ENCODE data around the gene TSPAN9. TPM values are rescaled to one million over a fixed set of nuclear protein-coding genes. Genes with fewer than 3 reads are reported as not detected.

Gene TSPAN9
- total and polyA plus RNA-seq, 10 of the 15 experiments (the other 5 are each of a cell fraction or from before 2014, with no cell fraction given) = 0.03 to 1.0 (median 0.12) TPM; not detected in 5

GRCh38 chr12:3189282-3189681, 112.1 kb downstream of the TSPAN9 start (continued):
- TF ChIP-seq POU2F2 (IDR thresholded peaks at IDR 0.05; ENCODE audit: borderline replicate concordance, low read depth, low read length) = no peak
- no peak for TF ChIP-seq BCL11A (IDR thresholded peaks at IDR 0.05; ENCODE audit: low read depth, low read length)

GRCh38 chr12:3190101-3190500, 112.9 kb downstream of the TSPAN9 start:
- DNase-seq (ENCODE audit: low read depth, low spot score) (no peak), FAIRE-seq (no peak), ATAC-seq (no peak)
- Histone ChIP-seq H3K4me3 (no peak overlapping the region), H3K36me3 (ENCODE audit: control insufficient read depth in 2 of 2, insufficient read depth in 2 of 2, low read length in 1 of 2) (no peaks in the 10 kb centered on the region), H3K4me2 (ENCODE audit: control insufficient read depth, insufficient read depth) (no peak overlapping the region), H2AFZ (ENCODE audit: control insufficient read depth, low read depth, low read length) (no peak overlapping the region), H3K9ac (ENCODE audit: control insufficient read depth, insufficient read depth, low read length) (no peak overlapping the region), H3K27ac (ENCODE audit: control insufficient read depth, insufficient read depth) (no peak overlapping the region), H3K4me1 (ENCODE audit: control insufficient read depth, insufficient read depth, low read length) (peaks cover 5% of the 10 kb centered on the region), H3K27me3 (replicated peaks in 1 of 2; ENCODE audit: control insufficient read depth in 2 of 2, insufficient read depth in 2 of 2, low read length in 1 of 2) (peaks cover 0 to 5% of the 10 kb centered on the region in 2 experiments; a peak in 2 of 4 replicates), H3K9me3 (replicated peaks; ENCODE audit: control insufficient read depth, insufficient read depth, low read length) (no peaks in the 10 kb centered on the region), H4K20me1 (ENCODE audit: control insufficient read depth, insufficient read depth) (no peaks in the 10 kb centered on the region), H3K79me2 (ENCODE audit: control insufficient read depth, insufficient read depth, low read length) (no peaks in the 10 kb centered on the region)
- no TSS peak for BruUV-seq (replicated peaks)
- TF ChIP-seq SMAD5 (IDR thresholded peaks at IDR 0.05; ENCODE audit: low read depth) (no peak), TBL1XR1 (IDR thresholded peaks at IDR 0.05; ENCODE audit: low read depth, low read length) (no peak), MAX (IDR thresholded peaks at IDR 0.05; ENCODE audit: low read depth, low read length) (no peak), KLF5 (IDR thresholded peaks at IDR 0.05; ENCODE audit: partially characterized antibody) (no peak), IRF3 (IDR thresholded peaks at IDR 0.05) (no peak), ZBED1 (IDR thresholded peaks at IDR 0.05; ENCODE audit: borderline replicate concordance) (no peak), CHD1 (IDR thresholded peaks at IDR 0.05; ENCODE audit: low read depth, low read length) (no peak), RUNX3 (IDR thresholded peaks at IDR 0.05; ENCODE audit: low read length) (no peak)
- ChIA-PET RAD21 (ENCODE audit: unreplicated experiment) (no interaction called here), SMC1A (ENCODE audit: uncharacterized antibody, unreplicated experiment) (no interaction called here), POLR2A (no interaction called here), CTCF (no interaction called here)
- in situ Hi-C loops (cut with MboI) = no loop called here
- intact Hi-C loops (cut with micrococcal nuclease; ENCODE audit: unreplicated experiment) = no loop called here
- WGBS (ENCODE audit: insufficient coverage, insufficient replicate concordance, low lambda C conversion rate, missing lambda C conversion rate) = 33% methylated on average over 9 of the region's 9 CpGs
